Germinal center (tissue), 1 donor: ENCODE results near the gene NRN1.
A peak's percentile ranks its signal among the peaks of the same experiment; 100 is the strongest.
"Not testable (repeated sequence)": the region's sequence is repeated elsewhere in the genome, so short reads cannot be mapped to it uniquely, and the experiment has no call there.

Experiments used
- DNase-seq: peaks from one replicate; pipeline ENCODE4 v3.0.0; 2012; ENCODE audit warnings: mixed read lengths, low spot score

NRN1 gene

GRCh38 chr6:6006428-6007365 is at the start of gene NRN1:
Gene NRN1, minus strand, starts transcription at chr6:6006925. Its CDS starts 176 bp downstream, at chr6:6006749.
- DNase-seq: no peak

DNA sequence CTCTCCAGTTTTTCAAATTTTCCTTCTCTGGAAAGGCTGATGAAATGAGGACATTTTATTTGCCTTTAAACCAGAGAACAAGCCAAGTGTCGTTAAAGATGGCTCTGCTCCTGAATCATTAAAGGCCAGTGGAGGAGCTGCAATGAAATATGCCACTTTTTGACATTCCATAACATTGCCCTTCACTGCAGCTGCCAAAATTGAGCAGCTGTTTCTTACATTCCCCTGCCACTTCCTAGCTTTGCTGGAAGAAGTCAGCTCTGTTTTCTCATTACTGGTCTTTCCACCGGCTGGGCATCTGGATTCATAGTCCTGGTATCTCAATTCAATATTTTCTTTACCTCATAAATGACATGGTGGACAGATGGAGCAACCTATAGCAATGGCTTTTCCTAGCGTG is 45.5 kb upstream of the NRN1 start:
- no peak for DNase-seq

DNA sequence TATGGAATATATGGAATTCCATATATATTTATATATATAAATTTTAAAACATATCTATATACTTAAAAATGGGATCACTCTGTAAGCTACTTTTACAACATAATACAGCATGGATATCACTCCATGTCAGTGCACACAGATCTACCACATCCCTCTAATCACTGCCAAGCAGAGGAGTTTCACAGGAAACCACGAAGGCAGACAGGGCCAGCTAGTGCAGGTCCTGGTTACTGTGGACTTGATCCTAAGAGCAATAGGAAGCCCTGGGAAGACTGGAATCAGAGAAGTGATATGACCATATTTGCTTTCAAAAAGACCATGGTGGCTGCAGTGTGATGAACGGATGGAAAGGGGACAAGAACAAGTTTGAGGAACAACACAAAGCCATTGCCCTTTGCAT is 40.0 kb upstream of the NRN1 start:
- no peak for DNase-seq

DNA sequence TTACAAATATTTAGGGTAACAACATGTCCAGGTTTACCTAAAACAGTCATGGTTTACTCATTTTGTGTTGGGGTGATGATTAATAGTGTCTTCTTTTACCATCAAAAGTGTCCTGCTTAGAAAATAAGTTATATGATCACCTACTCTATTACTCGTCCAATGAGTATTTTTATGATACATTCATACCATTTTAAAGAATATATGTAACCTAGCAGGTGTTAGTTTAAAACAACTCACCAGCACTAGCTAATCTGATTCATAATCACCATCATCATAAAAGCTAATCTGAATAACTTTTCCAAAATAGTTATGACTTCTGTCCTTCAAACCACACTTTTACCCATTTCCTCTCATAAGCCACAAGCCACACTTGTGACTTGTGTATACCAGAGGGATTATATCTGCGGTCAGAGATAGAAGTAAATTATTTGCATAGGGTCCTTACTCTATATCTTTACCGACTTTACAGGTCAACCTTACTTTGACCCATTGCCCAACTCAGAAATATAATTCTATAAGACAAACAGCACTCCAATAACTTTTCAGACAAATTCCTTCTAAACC is 33.3 kb upstream of the NRN1 start:
- no peak for DNase-seq

DNA sequence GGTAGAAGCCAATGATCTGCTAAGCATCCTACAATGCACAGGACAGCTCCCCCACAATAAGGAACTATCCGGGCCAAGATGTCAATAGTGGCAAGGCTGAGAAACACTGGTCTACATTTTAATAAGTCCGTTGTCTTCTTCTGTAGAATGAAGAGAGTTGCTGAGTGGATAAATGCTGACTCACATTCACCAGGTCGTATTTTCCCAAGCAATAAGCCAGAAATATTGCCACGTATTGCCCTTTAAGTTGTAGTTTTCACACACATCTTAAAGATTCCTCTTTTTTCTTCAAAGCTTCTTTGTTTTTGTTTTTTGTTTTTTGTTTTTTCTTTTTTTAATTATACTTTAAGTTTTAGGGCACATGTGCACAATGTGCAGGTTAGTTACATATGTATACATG is 30.5 kb upstream of the NRN1 start:
- no peak for DNase-seq

GRCh38 chr6:6033858-6034257 is 27.1 kb upstream of the NRN1 start:
- DNase-seq: no peak

DNA sequence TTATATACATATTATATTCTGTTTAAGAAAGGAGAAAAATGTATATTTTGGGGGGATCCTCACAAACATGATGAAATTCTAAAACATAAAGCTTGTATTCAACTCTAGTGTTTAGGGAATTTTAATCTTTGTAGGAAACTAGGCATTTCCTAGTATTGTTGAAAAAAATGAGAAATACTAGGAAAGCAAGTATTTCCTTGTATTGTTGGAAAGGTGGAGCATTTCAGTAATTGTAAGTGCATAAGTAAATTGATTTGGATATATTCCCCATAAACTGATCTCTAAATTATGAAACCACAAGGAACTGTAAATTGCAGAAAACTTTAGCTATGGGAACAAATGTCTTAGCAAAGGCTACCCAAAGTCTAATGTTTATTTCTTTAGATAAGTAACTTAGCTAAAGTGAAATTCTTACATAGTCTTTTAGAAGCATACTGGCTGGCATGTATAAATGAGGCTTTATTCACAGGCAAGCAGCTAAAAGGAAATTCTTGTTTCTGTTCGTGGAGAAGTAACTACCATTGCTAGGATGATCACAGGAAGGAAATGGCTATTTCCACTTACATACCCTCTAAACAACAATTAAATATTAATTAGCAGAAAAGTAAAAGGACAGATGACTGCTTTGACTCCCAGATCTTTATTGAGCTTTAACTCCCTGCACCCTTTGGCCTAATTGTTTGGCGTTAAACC is 19.9 kb upstream of the NRN1 start:
- DNase-seq: no peak

GRCh38 chr6:6025736-6026135 is 19.0 kb upstream of the NRN1 start:
- DNase-seq: no peak

GRCh38 chr6:6024220-6024619 is 17.5 kb upstream of the NRN1 start:
- DNase-seq: no peak

DNA sequence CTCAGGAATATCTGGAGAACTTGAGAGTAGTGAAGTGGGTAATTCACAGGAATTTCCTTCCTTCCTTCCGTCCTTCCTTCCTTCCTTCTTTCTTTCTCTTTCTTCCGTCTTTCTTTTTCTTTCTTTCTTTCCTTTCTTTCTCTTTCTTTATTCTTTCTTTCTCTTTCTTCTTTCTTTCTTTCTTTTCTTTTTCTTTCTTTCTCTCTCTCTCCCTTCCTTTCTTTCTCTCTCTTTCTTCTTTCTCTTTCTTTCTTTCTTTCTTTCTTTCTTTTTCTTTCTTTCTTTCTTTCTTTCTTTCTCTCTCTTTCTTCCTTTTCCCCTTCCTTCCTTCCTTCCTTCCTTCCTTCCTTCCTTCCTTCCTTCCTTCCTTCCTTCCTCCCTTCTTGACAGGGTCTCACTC is 16.1 kb upstream of the NRN1 start:
- DNase-seq: not testable (repeated sequence)

DNA sequence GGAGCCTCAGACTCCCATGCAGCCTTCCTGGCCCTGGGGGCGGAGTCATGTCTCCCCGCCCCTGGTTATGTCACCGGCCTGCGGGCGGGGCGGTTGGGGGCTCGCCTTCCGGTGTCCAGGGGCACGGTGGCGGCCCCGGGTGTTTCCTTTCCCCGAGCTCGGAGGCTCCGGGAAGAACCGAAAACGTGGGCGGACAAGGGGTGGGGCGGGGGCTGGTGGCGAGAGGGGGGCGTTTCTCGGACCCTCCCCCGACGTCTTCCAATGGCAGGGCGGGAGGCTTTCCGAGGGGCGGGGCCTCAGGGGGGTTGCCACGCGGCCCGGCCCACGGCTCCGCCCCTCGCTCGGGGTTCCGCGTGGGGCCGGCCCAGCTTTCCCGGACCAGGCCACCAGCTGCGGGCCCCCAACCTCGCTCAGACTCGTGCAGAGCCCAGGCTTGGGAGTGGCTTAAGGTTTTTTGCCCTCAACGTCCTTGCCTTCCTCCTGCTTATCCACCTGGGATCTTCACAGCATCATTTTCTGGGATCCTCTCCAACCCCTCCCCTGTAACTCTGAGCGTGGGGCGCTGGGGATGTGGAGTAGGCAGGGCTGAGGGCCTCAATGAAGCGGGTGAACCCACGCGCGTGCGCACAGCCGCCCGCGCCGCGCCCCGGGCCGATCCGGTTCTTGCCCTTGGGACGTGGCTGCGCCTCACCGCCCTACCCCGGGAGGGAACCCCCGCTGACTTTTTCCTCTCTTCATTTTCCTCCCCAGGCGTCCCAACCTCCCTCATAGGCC is 2.1 kb upstream of the NRN1 start:
- peak; percentile 89 for DNase-seq

GRCh38 chr6:6008089-6008647 is 1.4 kb upstream of the NRN1 start:
- no peak for DNase-seq

DNA sequence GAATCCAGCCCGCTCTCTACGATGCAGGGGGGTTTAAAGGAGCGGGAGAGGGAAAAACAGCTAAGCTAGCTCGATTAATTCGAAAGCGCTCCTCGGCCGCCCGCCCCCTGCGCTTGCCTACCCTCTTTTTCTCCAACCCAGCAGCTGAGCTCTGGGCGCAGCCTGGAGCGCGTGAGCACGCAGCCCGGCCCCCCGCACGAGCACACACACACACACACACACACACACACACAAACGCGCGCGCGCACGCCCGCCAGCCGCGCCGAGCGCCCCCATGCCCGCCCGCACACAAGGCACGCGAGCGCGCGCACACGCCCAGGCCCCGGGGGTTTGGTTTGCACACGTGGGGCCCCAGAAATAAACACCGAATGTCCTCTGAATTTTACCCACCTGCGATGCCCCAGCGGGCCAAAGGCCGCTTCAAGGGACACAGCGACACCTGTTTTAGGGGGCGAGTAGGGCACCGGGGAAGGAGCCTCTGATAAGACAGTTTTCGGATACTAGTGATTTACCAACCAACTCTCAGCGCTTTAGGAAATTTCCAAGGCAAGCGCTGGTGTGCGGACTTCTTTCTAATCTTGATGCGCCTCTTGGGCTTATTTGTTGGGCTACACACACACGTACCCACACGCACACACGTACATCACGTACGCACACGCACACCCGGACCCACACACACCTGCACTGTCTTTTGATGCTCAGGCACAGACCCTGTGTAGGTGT is 802 bp upstream of the NRN1 start:
- peak; percentile 64 for DNase-seq

- no peak for DNase-seq
These were observed 708 bp downstream of the NRN1 start for GRCh38 chr6:6006006-6006427.

GRCh38 chr6:6005051-6006005 is 1.4 kb downstream of the NRN1 start:
- no peak for DNase-seq

DNA sequence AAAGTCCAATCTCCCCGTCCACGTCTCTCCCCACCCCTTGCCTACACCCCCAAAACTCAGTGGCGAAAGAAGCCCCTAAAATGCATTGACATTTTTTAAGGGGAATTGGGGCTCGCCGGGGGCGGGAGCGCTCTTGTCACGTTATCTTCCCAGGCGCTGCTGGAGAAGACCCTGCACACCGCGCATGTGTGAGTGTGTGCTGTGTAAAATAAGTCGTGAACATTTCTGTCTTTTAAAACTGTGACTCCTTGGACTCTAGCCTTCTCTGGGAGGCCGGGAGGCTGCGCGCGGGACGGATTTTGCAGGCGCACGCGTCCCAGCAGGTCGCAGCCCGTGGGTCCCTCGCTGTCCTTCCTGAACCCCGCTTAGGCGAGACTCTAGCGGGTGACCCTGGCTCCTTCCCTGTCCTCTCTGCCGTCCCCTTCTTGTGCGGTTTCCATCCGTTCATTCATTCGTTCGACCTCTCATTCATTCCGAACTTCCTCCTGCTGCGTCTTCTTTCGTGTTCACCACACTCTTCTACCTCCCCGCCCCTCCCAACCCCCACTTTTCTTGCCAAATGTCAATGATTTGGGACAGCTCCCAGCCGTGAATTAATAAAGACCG is 2.2 kb downstream of the NRN1 start:
- no peak for DNase-seq

- no peak for DNase-seq
These were observed 2.9 kb downstream of the NRN1 start for GRCh38 chr6:6003621-6004366.

GRCh38 chr6:6002848-6003620 is 3.7 kb downstream of the NRN1 start:
- DNase-seq: no peak
